Measurements from ENCODE around the gene CCDC12. TPM values are rescaled to one million over a fixed set of nuclear protein-coding genes. Genes with fewer than 3 reads are reported as not detected.

CCDC12 gene
- total RNA-seq, 1 experiment from 2014 or later, result 52.7 TPM

DNA sequence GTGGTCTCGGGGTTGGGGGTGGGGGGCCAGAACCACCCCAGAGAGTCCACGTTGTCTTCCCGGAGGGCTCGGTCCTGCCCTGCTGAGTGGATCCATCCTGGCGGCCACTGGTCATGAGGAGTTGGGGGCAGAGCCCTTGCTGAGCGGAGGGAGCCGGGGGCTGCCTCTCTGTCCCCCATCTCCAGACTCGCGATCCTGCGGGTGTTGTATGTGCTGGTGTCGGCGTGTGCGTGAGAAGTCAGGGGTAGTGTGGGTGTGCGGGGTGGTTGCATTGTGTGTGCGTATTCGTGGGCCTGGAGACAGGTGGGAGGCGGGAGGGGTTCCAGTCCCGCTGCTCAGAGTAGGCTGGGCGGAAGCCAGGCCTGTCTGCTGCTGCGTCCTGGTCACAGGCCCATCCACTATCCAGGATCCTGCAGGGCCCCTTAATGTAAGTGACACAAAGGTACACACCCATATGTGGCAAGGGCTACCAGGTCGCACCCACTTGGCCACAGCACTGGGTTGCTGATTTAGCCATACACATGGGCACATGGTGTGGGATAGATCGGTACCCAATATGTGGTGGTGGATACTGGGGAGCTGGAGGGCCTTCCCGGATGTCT, 33.7 kb upstream of the CCDC12 start:
- Mint-ChIP-seq H3K4me1 (ENCODE audit: low read depth, unreplicated experiment) (no peaks in the 10 kb centered on the region), H3K27me3 (ENCODE audit: insufficient read depth, unreplicated experiment) (no peaks in the 10 kb centered on the region), H3K36me3 (ENCODE audit: insufficient read depth, unreplicated experiment) (peaks cover 36% of the 10 kb centered on the region), H3K27ac (ENCODE audit: unreplicated experiment) (peak overlapping the region; percentile 59), H3K9me3 (ENCODE audit: unreplicated experiment) (no peaks in the 10 kb centered on the region), H3K4me3 (ENCODE audit: unreplicated experiment) (peak overlapping the region; percentile 35)
- Histone ChIP-seq H3K9me3 (no peaks in the 10 kb centered on the region), H3K27me3 (replicated peaks; ENCODE audit: control insufficient read depth, insufficient read depth, low read length) (no peaks in the 10 kb centered on the region), H3K36me3 (ENCODE audit: control insufficient read depth, insufficient read depth, low read length) (no peaks in the 10 kb centered on the region), H3K4me1 (0 out of 2 replicates have a peak, but pooled peaks cover 5% of the 10 kb centered on the region), H3K4me3 (ENCODE audit: low read depth, low read length) (no peak overlapping the region)
- BruUV-seq (replicated peaks), result no TSS peak
- DNase-seq, result no peak
- CTCF ChIA-PET, result interaction anchor here (1.0 kb wide), 1 partner anchor 100 kb away, joined by 3 read pairs; no protein-coding TSS in a partner anchor
- intact Hi-C loops (cut with micrococcal nuclease; ENCODE audit: unreplicated experiment), result no loop called here
- TF ChIP-seq CTCF (IDR thresholded peaks at IDR 0.05; ENCODE audit: insufficient read depth in 1 of 2, low read depth in 1 of 2, low read length in 1 of 2, severe bottlenecking in 1 of 2, unreplicated experiment in 1 of 2), result no peak
- POLR2A ChIA-PET, result no interaction called here

DNA sequence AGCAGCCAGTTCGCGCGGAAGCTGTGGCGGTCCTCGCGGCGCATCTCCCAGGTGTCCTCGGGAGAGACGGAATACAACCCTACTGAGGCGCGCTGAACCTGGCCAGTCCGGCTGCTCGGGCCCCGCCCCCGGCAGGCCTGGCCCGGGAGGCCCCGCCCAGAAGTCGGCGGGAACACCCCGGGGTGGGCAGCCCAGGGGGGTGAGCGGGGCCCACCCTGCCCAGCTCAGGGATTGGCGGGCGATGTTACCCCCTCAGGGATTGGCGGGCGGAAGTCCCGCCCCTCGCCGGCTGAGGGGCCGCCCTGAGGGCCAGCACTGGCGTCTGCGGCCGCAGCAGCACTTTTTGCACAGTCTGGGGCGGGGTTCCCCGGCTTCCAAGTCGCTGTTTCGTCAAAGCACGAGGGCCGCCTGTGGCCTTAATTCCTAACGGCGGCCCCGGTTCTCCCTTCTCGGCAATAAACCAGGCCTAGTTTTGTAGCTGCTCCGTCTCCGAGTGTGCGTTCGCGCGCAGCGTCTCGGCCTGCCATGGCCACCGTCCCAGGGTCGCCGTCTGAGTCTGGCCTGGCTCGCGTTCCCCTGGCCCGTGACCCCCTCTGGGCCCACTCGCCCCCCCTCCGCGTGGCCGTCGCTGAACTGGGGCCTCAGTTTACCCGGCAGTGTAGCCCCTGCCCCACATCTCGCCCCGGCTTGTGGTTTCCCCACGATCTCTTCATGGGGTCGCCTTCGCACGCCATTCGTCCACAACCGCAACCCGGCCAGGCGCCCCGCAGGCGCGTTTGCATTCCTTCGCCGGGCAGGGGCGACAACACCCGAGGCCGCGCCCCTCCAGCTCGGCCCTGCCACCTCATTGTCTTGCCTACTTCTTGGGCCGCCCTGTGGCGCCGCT, 32.9 kb upstream of the CCDC12 start:
- H3K27me3 ChIP-seq (replicated peaks; ENCODE audit: control insufficient read depth, insufficient read depth, low read length), result no peaks in the 10 kb centered on the region
- Mint-ChIP-seq H3K9me3 (ENCODE audit: unreplicated experiment) (no peaks in the 10 kb centered on the region), H3K4me1 (ENCODE audit: low read depth, unreplicated experiment) (no peaks in the 10 kb centered on the region), H3K4me3 (ENCODE audit: unreplicated experiment) (peak overlapping the region; percentile 35), H3K27ac (ENCODE audit: unreplicated experiment) (peak overlapping the region; percentile 59), H3K36me3 (ENCODE audit: insufficient read depth, unreplicated experiment) (peaks cover 32% of the 10 kb centered on the region), H3K27me3 (ENCODE audit: insufficient read depth, unreplicated experiment) (no peaks in the 10 kb centered on the region)
- intact Hi-C loops (cut with micrococcal nuclease; ENCODE audit: unreplicated experiment), result no loop called here
- POLR2A ChIA-PET, result no interaction called here
- DNase-seq, result peak in 1 of 2 experiments; percentile 34
- no peaks in the 10 kb centered on the region for H3K9me3 ChIP-seq
- H3K36me3 ChIP-seq (ENCODE audit: control insufficient read depth, insufficient read depth, low read length), result no peaks in the 10 kb centered on the region
- no peak overlapping the region for H3K4me3 ChIP-seq (ENCODE audit: low read depth, low read length)
- H3K4me1 ChIP-seq, result 0 out of 2 replicates have a peak, but pooled peaks cover 5% of the 10 kb centered on the region
- CTCF ChIA-PET, result no interaction called here
- no TSS peak for BruUV-seq (replicated peaks)
- TF ChIP-seq CTCF (IDR thresholded peaks at IDR 0.05; ENCODE audit: insufficient read depth in 1 of 2, low read depth in 1 of 2, low read length in 1 of 2, severe bottlenecking in 1 of 2, unreplicated experiment in 1 of 2), result no peak

GRCh38 chr3:47008851-47009224, 32.3 kb upstream of the CCDC12 start:
- Mint-ChIP-seq H3K36me3 (ENCODE audit: insufficient read depth, unreplicated experiment) (peaks cover 38% of the 10 kb centered on the region), H3K4me1 (ENCODE audit: low read depth, unreplicated experiment) (no peaks in the 10 kb centered on the region), H3K9me3 (ENCODE audit: unreplicated experiment) (no peaks in the 10 kb centered on the region), H3K27ac (ENCODE audit: unreplicated experiment) (no peak overlapping the region), H3K4me3 (ENCODE audit: unreplicated experiment) (no peak overlapping the region), H3K27me3 (ENCODE audit: insufficient read depth, unreplicated experiment) (no peaks in the 10 kb centered on the region)
- Histone ChIP-seq H3K4me3 (ENCODE audit: low read depth, low read length) (no peak overlapping the region), H3K4me1 (0 out of 2 replicates have a peak, but pooled peaks cover 4% of the 10 kb centered on the region), H3K36me3 (ENCODE audit: control insufficient read depth, insufficient read depth, low read length) (peaks cover 1% of the 10 kb centered on the region; the same call in 1 of the 2 replicates), H3K9me3 (no peaks in the 10 kb centered on the region), H3K27me3 (replicated peaks; ENCODE audit: control insufficient read depth, insufficient read depth, low read length) (no peaks in the 10 kb centered on the region)
- BruUV-seq (replicated peaks), result no TSS peak
- no peak for TF ChIP-seq CTCF (IDR thresholded peaks at IDR 0.05; ENCODE audit: insufficient read depth in 1 of 2, low read depth in 1 of 2, low read length in 1 of 2, severe bottlenecking in 1 of 2, unreplicated experiment in 1 of 2)
- ChIA-PET CTCF (no interaction called here), POLR2A (no interaction called here)
- intact Hi-C loops (cut with micrococcal nuclease; ENCODE audit: unreplicated experiment), result no loop called here
- DNase-seq, result no peak
